CD4-positive, alpha-beta T cell treated with Interleukin-15 for 4 hours (primary cell): ENCODE measurements around the gene SCGB3A1.

Experiments
- DNase-seq: peaks from one replicate; pipeline ENCODE4 v3.0.0-alpha.2; 2020; ENCODE audit warnings: low spot score

Gene SCGB3A1

DNA sequence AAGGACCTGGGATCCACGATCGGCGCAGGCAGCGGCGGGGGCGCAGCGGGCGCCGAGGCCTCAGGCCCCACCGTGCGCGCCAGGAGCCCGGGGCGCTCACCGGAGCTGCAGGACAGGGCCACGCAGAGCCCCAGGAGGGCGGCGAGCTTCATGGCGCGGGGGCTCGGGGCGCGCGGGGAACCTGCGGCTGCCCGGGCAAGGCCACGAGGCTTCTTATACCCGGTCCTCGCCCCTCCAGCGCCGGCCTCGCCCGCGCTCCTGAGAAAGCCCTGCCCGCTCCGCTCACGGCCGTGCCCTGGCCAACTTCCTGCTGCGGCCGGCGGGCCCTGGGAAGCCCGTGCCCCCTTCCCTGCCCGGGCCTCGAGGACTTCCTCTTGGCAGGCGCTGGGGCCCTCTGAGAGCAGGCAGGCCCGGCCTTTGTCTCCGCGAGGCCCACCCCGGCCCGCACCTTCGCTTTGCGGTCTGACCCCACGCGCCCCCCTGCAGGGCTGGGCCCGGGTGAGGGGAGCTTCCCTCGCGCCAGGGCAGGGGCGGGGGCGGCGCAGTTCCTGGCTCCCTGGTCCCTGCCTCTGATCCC, at the start of gene SCGB3A1:
Gene SCGB3A1, minus strand, starts transcription at position 189 of the 577 bp plus-strand sequence. Its CDS starts 37 bp downstream, at position 152.
- DNase-seq = no peak

DNA sequence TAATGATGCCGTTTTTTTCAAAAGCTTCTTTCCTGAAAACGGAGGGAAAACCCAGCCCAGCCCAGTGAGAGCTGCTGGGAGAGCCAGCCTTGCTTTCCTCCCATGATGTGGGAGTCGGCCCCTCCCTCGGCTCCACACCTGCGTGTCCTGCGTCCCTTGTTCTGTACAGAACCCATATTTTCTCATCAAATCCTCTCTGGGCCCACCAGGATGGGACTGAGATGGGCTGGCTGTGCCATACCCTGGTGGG, 49.2 kb upstream of the SCGB3A1 start:
- no peak for DNase-seq

GRCh38 chr5:180639741-180640610, 48.7 kb upstream of the SCGB3A1 start:
- no peak for DNase-seq

- DNase-seq = no peak
Measured at GRCh38 chr5:180639287-180639686, 48.0 kb upstream of the SCGB3A1 start.

GRCh38 chr5:180637962-180638680, 46.8 kb upstream of the SCGB3A1 start:
- DNase-seq = no peak

DNA sequence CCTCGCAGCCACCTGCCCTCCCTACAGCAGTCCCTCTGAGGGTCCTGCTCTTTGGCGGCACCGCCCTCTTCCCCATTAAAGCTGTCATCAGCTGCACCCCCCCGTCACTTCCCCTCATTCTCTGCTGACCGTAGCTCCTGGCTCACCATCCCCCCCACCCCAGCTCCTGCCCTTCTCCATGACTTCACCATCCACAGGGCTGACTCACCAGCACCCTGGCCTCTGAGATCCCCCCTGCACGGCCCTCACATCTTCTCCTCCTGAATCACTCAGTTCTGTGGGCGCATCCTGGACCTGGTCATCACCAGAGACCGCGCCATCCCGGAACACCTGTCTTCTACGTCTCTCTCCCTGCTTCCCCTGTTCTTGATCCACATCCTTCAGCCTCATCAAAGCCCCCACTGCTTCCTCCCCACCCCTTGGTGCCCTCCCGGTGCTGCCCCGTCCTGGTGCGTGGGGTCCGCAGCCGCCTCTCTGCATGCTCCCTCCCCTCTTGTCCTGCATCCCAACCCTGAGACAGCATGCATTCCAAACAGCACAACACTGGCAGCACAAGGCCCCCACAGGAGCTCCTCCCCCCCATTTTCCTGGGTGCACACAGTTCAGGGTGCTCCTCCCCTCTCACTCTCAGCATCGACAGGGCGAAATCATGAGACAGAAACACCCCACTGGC, 45.2 kb upstream of the SCGB3A1 start:
- no peak for DNase-seq

DNA sequence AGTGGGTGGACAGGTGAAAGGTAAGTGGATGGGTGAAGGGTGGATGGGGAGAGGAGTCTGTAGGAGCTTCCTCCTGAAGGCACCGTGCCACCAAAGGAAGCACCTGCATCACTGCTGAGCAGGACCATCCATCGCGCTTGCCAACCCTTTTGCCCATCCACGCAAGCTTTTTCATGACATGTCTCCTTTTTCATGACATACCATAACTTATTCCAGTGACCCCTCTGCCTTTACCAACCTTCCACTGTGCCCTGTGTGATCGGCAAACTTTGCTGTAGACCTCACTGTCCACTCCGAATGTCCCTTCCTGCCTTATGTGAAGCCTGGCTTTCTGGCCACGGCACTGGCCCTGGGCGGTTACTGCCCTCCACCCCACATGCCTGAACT, 44.7 kb upstream of the SCGB3A1 start:
- no peak for DNase-seq

- DNase-seq = no peak
Measured at GRCh38 chr5:180633283-180634177, 42.2 kb upstream of the SCGB3A1 start.

GRCh38 chr5:180632768-180633167, 41.5 kb upstream of the SCGB3A1 start:
- no peak for DNase-seq

DNA sequence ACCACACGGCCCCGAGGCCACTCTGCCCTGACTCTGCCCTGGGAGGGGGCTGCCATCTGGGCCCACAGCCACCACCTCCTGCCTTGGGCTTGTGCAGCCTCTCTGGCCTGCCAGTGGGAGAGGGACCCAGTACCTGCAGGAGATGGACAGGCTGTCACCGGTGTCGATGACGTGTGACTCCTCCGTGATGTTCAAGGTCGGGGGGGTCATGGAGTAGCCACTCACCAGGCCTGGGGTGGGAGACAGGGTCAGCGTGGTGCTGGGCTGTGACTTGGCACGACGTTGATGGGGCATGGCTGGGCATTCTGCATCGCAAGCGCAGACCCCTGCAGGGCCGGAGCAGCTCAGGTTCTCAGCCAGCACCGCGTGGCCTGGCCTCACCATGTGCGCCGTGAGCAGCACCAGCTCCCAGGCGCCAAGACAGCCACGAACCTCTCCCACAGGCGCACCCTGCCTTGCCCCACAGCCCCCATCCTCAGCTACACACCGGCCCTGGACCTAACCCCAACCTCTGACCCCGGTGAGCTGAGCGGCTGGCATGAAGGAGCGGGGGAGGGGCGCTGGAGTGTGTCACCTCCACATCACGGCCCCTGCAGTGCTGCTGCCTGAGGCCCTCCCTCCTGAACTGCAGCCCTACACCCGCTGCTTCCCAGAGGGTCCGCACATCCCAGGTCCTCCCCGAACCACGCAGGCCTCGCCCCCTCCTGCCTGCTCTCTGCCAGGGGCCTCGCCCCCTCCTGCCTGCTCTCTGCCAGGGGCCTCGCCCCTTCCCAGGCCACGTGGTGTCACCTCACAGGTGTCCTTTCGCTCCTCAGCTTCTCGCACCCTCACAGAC, 40.5 kb upstream of the SCGB3A1 start:
- no peak for DNase-seq

DNA sequence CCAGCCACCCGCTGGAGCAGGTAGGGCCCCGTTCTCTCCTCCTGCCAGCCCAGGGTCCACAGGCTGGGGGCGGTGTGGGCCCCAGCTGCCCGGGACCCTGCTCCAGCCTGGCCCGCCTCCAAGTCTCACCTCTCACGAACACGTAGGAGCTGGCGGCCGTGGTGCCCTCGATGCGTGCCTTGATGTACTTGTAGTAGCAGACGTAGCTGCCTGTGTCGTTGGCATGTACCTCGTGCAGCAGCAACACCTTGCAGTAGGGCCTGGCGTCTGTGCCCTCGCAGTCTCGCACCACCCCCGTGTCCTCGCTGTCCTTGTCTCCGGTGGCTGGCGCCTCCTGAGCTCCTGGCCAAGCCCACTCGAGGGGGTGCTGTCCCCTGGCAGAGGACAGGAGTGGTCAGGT, 39.1 kb upstream of the SCGB3A1 start:
- no peak for DNase-seq

- no peak for DNase-seq
Measured at GRCh38 chr5:180629831-180630382, 38.6 kb upstream of the SCGB3A1 start.

DNA sequence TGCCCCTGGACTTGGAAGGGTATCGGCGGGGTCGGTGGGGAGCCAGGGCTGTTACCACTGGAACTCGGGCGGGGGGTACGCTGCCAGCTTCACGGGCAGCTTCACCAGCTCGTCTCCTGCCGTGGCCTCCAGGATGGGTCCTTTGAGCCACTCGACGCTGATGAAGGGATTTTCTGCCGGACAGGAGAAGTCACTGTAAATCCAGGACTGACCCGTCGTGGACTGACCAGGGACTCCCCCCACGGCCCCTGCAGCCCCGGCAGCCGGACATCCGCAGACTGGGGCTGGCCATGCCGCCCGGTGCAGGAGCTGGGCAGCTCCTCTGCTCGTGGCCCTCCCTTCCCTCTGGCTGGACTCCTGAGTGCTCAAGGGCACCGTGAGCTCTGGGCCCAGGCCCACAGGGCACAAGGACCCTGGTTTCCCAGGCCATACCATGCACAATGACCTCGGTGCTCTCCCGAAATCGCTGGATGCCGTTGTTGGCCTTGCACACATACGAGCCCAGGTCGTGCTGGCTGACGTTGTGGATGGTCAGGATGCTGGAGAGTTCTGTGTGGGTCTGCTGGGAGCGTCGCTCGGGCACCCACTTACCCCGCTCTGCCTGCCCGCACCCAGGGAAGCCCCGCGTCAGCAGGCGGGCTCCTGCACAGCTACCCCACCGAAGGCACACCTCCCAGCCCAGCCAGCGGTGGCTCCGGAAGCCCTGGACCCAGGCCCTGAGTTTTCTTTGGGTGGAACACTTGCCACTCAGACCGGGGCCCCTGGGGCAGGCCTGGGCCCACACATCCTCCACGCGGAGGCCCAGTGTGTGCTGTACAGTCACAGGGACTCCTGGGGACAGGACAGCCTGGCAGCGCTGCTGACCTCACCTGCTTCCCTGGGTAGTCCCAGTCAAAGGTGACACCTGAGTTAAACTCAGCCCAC, 37.8 kb upstream of the SCGB3A1 start:
- DNase-seq = no peak

GRCh38 chr5:180628211-180628610, 36.9 kb upstream of the SCGB3A1 start:
- DNase-seq = no peak

GRCh38 chr5:180627386-180628120, 36.3 kb upstream of the SCGB3A1 start:
- DNase-seq = no peak

DNA sequence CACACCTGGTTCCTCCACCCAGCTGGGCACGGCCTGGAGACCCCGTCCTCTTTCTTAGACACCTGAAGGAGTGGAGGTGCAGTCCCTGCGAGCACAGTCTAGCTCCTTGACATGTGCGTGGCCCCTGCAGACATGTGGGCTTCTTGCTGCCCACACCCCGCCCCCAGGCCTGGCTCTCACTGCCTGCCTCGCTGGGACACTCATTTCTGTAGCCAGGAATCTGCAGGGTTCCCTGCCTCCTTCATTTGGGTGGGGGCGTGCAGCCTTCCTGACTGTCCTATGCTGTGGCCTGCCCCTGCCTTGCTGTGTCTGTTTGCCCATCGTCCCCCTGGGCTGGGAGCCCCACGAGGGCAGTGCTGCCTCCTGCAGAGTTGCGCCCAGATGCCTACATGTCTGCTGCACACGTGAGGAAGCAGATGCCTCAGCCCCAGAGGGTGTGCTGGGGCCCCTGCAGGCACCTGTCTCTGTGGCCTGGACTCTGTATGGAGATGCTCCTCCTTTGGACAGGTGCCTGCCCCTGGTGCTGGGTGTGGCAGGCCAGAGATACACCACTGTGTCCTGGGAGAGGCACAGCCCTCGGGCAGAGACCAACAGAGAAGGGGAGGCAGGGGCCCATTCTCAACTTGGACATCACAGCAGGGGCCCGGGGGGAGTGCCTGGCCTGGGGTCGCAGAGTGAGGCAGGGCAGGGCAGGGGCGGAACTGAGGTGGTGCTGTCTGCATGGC, 35.5 kb upstream of the SCGB3A1 start:
- DNase-seq = no peak

GRCh38 chr5:180625791-180626660, 34.7 kb upstream of the SCGB3A1 start:
- no peak for DNase-seq
